ENCODE measurements around the gene AKAP17A.

- TF ChIP-seq CTCF (IDR thresholded peaks at IDR 0.05), result no peak
- TF ChIP-seq POLR2A (IDR thresholded peaks at IDR 0.05), result no peak
These were observed 1.2 kb downstream of the AKAP17A start for GRCh38 chrX:1592470-1593142.
